HS-27A (cell line): ENCODE measurements around the gene ZNF331.
A peak's percentile ranks its signal among the peaks of the same experiment; 100 is the strongest.

Experiments
- DNase-seq: peaks from one replicate; pipeline ENCODE4 v3.0.0-alpha.2; 2012; ENCODE audit warnings: low read depth, missing footprints

The ZNF331 gene

DNA sequence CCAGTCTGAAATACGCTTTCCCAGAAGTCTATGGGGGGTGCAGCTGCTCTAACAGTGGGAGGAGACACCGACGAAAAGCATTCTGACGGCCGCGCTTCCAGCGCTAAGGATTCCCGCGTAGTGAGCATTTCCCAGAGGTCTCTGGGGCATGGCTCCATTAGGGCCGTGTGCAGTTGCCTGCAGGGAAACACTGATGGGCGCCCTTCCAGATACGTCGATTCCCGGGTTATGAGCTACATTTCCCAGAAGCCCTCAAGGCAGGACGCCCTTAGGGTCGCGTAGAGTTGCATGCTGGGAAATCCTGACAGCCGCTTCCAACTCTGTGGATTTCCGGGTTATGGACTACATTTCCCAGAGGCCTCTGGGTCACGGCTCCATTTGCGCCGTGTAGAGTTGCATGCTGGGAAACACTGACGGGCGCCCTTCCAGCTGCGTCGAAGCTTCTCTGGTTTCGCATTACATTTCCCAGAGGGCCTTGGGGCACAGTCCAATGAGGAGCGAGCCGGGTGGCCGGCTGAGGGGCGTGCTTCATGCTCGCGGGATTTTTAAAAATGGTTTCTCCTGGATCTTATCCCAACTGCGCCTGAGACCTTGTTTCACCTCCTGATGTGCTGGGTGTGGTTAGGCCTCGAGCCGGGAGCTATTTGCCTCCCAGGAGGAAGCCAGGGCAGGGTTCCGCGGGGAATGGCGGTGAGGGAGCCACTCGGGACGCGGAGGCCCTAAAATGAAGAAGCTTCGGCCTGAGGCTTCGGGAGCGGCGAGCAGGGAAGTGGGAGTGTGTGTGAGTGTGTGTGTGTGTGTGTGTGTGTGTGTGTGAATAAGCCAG lies 17.2 kb upstream of the ZNF331 start:
- DNase-seq: peak; percentile 95

GRCh38 chr19:53521373-53522202 lies 16.4 kb upstream of the ZNF331 start:
- DNase-seq: no peak

DNA sequence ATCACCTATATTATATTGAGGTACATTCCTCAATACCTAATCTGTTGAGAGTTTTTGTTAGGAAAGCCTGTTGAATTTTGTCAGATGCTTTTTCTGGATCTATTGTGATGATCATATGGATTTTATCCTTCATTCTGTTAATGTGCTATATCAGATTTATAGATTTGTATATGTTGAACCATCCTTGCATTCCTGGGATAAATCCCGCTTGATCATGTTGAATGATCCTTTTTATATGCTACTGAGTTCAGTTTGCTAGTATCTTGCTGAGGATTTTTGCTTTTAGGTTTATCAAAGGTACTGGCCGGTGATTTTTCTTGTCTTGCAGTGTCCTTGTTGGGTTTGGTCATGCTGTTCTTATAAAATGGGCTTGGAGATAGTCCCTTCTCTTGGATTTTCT lies 12.0 kb upstream of the ZNF331 start:
- no peak for DNase-seq

DNA sequence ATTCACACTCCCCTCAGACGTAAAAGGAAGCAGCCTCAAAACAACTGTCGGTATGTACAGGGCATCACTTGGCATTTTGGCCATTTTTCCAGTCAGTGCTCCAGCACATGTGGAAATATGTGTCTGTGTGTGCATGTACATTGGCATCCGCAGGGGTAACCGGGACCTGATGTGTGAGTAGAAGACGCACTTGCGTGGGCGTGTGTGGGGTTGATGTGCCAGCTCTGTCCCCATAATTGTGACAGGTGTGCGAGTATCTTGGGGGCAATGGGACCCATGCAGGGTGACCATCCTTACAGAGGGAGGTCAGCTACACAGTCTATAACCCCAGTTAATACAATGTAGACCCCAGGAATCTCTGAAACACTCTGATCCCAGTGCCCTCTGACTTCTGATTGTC lies 7.3 kb upstream of the ZNF331 start:
- no peak for DNase-seq

DNA sequence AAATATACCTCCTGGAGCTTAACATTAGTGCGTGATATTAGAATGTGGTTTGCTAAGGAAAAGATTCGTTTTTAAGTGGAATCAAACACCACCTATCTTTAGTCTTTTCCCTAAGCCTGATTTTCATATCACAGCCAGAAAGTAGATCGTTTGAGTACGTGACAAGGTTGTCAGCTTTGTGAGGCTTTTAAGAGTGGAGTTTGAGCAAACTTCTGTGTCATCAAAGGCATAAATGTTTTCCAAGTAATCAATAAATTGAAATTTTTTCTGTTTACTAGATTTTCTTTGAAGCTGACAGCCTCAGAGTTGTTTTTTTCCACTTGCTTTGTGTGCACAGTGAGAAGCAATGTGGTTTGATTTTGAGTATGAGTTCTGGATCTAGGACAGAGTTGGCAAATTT lies 6.5 kb upstream of the ZNF331 start:
- DNase-seq: no peak

DNA sequence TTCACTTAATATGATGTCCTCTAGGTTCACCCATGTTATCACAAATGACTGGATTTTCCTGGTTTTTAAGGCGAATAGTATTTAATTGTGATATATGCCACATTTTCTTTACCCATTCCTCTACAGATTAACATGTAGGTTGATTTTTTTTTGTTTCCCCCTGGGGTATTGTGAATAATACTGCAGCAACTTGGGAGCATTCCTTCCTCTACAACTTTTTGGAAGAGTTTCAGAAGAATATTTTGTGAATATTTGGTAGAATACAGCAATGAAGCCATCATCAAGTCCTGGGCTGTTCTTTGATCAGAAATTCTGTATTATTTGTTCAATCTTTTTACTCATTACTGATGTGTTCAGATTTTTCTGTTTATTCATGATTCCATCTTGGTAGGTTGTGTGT lies 5.6 kb upstream of the ZNF331 start:
- DNase-seq: no peak

- no peak for DNase-seq
These were observed 1.8 kb upstream of the ZNF331 start for GRCh38 chr19:53536225-53536548.

- no peak for DNase-seq
These were observed 824 bp upstream of the ZNF331 start for GRCh38 chr19:53537121-53537520.

- DNase-seq: no peak
These were observed 599 bp downstream of the ZNF331 start for GRCh38 chr19:53538378-53539109.

GRCh38 chr19:53540091-53540490 lies 2.1 kb downstream of the ZNF331 start:
- no peak for DNase-seq

DNA sequence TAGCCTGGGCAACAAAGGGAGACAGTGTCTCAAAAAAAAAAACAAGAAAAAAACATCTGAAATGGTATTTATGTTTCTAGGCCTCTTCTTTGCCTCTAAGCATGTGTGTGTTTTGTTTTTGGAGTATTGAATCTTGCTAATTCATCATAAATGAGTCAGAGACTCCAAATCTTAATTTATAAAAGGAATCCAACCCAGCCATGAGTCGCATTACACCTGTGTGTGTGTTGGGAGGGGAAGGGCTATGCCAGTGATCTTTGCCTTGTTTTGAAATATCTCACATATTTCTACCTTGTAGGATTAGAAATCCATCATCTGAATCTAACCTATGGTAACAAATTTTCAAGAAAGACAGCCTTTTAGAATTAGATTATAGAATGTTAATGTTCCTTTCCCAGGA lies 4.0 kb downstream of the ZNF331 start:
- no peak for DNase-seq

DNA sequence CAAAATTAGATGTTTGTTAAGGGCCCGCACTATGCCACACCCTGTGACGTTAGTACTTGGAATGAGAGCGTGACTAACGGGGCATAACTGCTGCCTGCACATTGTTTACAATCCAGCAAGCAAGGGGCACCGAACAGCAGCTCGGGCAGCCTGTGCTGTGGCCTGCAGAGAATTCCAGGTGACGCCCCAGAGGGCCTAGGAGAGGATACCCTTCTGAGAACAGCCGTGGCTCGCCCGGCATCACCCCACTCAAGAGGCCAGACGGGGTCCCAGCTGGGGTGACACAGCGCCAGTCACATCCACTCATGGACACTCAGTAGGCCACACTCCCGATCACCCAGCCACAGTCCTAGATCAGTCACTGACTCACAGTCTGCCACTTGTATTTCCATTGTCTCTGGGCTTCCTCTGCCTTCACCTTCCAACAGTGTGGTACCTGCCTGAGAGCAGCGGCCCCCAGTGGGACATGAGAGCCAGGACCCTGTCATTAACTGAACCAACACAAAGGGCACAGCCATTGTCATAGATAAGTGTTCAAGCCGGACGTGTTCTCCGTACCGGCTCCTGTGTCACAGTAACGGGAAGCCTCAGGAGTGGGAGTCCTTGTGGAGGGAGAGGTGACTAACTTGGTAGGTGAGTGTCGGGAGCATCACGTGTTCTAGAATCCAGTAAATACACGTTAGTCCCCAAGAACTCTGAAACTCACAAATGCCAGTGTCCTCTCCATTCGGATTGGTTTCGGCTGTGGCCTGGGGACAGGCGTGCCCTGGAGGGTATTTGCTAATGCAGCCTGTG lies 7.5 kb downstream of the ZNF331 start:
- peak; percentile 95 for DNase-seq

GRCh38 chr19:53546758-53547513 lies 9.0 kb downstream of the ZNF331 start:
- DNase-seq: no peak

DNA sequence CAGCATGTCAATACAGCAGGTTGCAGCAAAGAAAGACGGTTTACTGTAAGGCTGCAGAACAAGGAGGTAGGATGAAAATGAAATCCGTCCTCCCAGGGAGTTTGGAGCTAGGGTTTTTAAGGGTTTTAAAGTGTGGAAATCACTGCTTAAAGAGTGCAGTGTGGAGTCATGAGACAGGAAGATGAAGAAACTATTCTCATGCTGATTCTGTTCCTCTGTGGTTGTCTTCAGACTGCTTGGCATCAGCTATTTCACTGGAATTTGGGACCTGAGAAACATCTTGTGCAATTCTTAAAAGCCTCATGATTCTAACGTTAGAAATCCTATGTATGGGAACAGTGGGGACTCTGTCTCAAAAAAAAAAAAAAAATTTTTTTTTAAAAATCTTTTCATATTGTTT lies 11.4 kb downstream of the ZNF331 start:
- DNase-seq: no peak

DNA sequence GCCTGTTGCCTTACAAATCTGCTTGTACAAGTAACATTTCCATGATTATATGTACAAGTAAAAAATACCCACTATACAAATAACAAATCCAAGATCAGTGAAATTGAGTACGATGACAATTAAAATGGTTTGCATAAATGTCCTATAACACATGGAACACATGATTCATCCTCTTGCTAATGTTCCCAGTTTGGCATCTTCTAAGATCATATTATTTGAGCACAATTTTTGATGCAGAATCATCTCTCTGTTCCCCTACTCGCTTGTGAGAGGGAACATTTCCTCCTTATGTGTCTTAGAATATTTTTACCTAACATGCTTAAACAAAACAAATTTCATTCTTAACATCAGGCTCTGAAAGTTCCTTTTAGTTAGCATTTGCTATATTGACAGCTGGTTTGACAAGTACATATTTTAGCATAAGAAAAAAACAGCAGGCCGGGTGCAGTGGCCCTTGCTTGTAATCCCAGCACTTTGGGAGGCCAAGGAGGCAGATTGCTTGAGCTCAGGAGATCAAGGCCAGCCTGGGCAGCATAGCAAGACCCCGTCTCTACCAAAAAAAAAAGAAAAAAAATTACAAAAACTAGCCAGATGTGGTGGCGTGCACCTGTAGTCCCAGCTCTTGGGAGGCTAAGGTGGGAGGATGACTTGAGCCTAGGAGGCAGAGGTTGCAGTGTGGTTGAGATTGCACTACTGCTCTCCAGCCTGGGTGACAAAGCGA lies 14.2 kb downstream of the ZNF331 start:
- no peak for DNase-seq

DNA sequence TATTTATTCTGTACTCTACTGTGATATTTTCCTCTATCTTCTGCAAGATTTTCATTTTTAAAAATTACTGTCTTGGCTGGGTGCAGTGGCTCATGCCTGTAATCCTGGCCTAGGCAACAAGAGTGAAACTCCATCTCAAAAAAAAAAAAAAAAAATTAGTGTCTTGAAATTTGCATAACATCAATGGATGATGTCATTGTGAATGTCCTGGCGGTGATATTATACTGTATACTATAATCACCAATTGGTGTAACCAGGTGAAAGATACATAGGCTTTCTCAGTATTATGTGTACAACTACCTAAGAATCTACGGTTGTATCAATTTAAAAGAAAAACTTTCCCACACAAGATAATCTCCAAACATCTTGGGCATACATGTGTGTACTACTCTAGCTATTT lies 15.2 kb downstream of the ZNF331 start:
- DNase-seq: no peak

DNA sequence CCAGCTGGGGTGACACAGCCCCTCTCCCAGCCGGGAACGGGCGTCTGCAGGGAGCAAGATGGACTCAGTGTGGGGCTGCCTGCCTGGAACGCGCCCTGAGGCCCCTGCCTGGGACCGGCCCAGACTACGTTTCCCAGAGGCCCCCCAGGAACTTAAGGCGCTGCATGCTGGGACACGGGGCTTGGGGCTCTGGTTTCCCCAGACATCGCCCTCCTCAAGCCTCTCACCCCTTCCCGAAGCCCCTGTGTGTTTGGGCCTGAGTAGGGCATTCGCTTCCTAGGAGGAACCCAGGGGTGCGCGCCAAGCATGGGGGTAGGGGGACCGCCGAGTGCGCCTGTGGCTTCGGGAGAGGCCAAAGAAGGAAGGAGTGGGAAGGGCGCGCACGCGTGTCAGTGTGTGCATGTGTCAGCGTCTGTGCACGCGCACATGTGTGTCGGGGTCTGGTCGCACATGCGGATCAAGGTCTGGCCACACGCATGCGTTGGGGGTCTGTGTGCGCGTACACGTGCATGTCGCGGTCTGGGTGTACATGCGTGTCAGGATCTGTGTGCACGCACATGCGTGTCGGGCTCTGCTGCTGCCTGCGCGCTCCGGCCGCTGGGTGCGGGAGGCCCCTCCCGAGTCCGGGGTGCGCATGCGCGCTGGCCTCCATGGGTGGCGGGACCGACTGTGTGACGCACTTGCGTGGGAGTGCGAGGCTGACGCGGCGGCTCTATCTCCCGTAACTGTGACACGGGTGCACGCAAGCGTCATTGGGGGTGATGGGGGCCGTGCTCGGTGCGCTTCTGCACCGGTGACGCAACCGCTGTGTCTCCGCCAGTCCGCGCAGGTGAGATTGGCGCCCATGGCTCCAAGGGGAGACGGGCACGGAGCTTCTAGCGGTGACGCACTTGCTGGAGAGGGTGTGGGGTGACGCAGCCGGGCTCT lies 16.2 kb downstream of the ZNF331 start:
- peak; percentile 62 for DNase-seq

DNA sequence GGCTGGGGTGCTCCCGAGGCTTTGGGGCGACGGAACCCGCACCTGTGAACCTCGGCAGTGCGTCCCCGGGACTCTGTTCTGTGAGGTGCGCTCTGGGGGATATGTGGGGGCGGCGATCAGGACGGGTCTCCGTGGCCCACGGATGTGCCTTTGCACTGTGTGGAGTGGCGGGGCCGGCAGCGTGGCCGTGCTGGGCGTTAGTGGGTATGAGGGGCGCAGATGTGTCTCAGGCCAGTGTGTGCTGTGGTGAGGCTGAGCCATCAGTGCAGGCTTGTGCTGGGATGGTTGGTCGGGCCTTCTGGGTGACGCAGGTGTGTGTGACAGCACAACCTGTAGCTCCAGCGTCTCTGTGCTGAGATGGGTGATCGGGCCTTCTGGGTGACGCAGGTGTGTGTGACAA lies 16.9 kb downstream of the ZNF331 start:
- no peak for DNase-seq

- DNase-seq: no peak
These were observed 17.4 kb downstream of the ZNF331 start for GRCh38 chr19:53555352-53555751.
